Osteoblast (primary cell): ENCODE measurements around the gene SPARC. TPM values are rescaled to one million over a fixed set of nuclear protein-coding genes. Genes with fewer than 3 reads are reported as not detected.
"Not testable (repeated sequence)": the region's sequence is repeated elsewhere in the genome, so short reads cannot be mapped to it uniquely, and the experiment has no call there.

Experiments
- DNase-seq: peaks from one replicate; pipeline ENCODE4 v3.0.0; 2011; ENCODE audit warnings: low spot score, mixed read lengths; ENCODE audit not compliant: insufficient read length; ENCODE audit errors: missing footprints
- H2AFZ ChIP-seq: 2 replicates; pipeline ENCODE4 v1.6.0; 2011; ENCODE audit warnings: mild to moderate bottlenecking, low read length
- H3K27ac ChIP-seq: 2 replicates; pipeline ENCODE4 v1.5.1; 2011; ENCODE audit warnings: mild to moderate bottlenecking, low read depth, low read length, moderate library complexity
- H3K27me3 ChIP-seq: 2 replicates; pipeline ENCODE4 v1.6.0; 2012; ENCODE audit warnings: mild to moderate bottlenecking, control low read depth, inconsistent platforms, low read length, moderate library complexity; ENCODE audit not compliant: insufficient read depth
- H3K36me3 ChIP-seq: 2 replicates; pipeline ENCODE4 v1.5.1; 2011; ENCODE audit warnings: mild to moderate bottlenecking, low read length, control low read depth, moderate library complexity; ENCODE audit not compliant: insufficient read depth
- H3K4me1 ChIP-seq: 2 replicates; pipeline ENCODE4 v1.5.1; 2011; ENCODE audit warnings: mild to moderate bottlenecking, low read length, control low read depth, moderate library complexity; ENCODE audit not compliant: insufficient read depth
- H3K4me2 ChIP-seq: 2 replicates; pipeline ENCODE4 v1.6.0; 2011; ENCODE audit warnings: mild to moderate bottlenecking, low read length; ENCODE audit not compliant: insufficient read depth
- H3K4me3 ChIP-seq: fragments of 200-600 bp; sonication (generic); 3 replicates; pipeline ENCODE4 v1.5.1; 2012; ENCODE audit warnings: mild to moderate bottlenecking, low read length, inconsistent platforms; ENCODE audit not compliant: insufficient read depth
- H3K79me2 ChIP-seq: 2 replicates; pipeline ENCODE4 v1.6.0; 2012; ENCODE audit warnings: mild to moderate bottlenecking, low read length, control low read depth, inconsistent platforms; ENCODE audit not compliant: insufficient read depth
- H3K9me3 ChIP-seq: 2 replicates; pipeline ENCODE4 v1.5.1; 2011; ENCODE audit warnings: low read depth, low read length, control low read depth
- H4K20me1 ChIP-seq: 2 replicates; pipeline ENCODE4 v1.6.0; 2012; ENCODE audit warnings: mild to moderate bottlenecking, low read length, control low read depth; ENCODE audit not compliant: insufficient read depth
- CTCF ChIP-seq: IDR thresholded peaks from 2 replicates; pipeline ENCODE4 v1.5.1; 2011; ENCODE audit warnings: mild to moderate bottlenecking, low read depth, low read length, moderate library complexity; ENCODE audit errors: extremely low read depth
- total RNA-seq: library from RNA; depleted of rRNA; stranded (reverse); fragments of >200 nt; gene quantifications from 2 replicates; pipeline ENCODE4 v1.2.3, GENCODE V29; 2012

The SPARC gene
- total RNA-seq, 1 donor: 4,046 TPM

- Histone ChIP-seq H3K79me2 (no peaks in the 10 kb centered on the region), H3K36me3 (no peaks in the 10 kb centered on the region), H4K20me1 (no peaks in the 10 kb centered on the region), H3K4me2 (peak overlapping the region; percentile 69), H3K9me3 (no peaks in the 10 kb centered on the region), H3K27me3 (no peaks in the 10 kb centered on the region), H3K27ac (peak overlapping the region; percentile 99), H3K4me3 (no peak overlapping the region), H3K4me1 (peaks cover 52% of the 10 kb centered on the region), H2AFZ (peak overlapping the region; percentile 40)
- TF ChIP-seq CTCF: no peak
- peak; percentile 94 for DNase-seq
Measured at GRCh38 chr5:151699071-151699901, 12.6 kb upstream of the SPARC start.

- H3K36me3 ChIP-seq, H3K27me3 ChIP-seq, H3K4me2 ChIP-seq, DNase-seq, H3K9me3 ChIP-seq, H3K4me3 ChIP-seq, H2AFZ ChIP-seq, H4K20me1 ChIP-seq, H3K79me2 ChIP-seq: not testable (repeated sequence)
- Histone ChIP-seq H3K27ac (peak overlapping the region; percentile 99), H3K4me1 (peaks cover 61% of the 10 kb centered on the region)
Measured at GRCh38 chr5:151698081-151698480, 11.4 kb upstream of the SPARC start.

GRCh38 chr5:151697452-151697851 lies 10.7 kb upstream of the SPARC start:
- H3K27me3 ChIP-seq: no peaks in the 10 kb centered on the region
- no peaks in the 10 kb centered on the region for H3K79me2 ChIP-seq
- H2AFZ ChIP-seq: no peak overlapping the region
- no peak for DNase-seq
- no peaks in the 10 kb centered on the region for H4K20me1 ChIP-seq
- H3K4me1 ChIP-seq: peaks cover 61% of the 10 kb centered on the region
- no peaks in the 10 kb centered on the region for H3K36me3 ChIP-seq
- no peaks in the 10 kb centered on the region for H3K9me3 ChIP-seq
- TF ChIP-seq CTCF: no peak
- no peak overlapping the region for H3K4me3 ChIP-seq
- peak overlapping the region; percentile 49 for H3K4me2 ChIP-seq
- H3K27ac ChIP-seq: peak overlapping the region; percentile 99

GRCh38 chr5:151696470-151697061 lies 9.9 kb upstream of the SPARC start:
- TF ChIP-seq CTCF: no peak
- Histone ChIP-seq H3K27me3 (no peaks in the 10 kb centered on the region), H3K79me2 (no peaks in the 10 kb centered on the region), H3K4me3 (peak overlapping the region; percentile 12), H4K20me1 (no peaks in the 10 kb centered on the region), H3K36me3 (no peaks in the 10 kb centered on the region), H3K4me1 (peaks cover 61% of the 10 kb centered on the region), H2AFZ (peak overlapping the region; percentile 38), H3K9me3 (no peaks in the 10 kb centered on the region), H3K27ac (peak overlapping the region; percentile 99), H3K4me2 (peak overlapping the region; percentile 62)
- DNase-seq: peak; percentile 93
